ENCODE results near the gene CUX1.

Gene CUX1

DNA sequence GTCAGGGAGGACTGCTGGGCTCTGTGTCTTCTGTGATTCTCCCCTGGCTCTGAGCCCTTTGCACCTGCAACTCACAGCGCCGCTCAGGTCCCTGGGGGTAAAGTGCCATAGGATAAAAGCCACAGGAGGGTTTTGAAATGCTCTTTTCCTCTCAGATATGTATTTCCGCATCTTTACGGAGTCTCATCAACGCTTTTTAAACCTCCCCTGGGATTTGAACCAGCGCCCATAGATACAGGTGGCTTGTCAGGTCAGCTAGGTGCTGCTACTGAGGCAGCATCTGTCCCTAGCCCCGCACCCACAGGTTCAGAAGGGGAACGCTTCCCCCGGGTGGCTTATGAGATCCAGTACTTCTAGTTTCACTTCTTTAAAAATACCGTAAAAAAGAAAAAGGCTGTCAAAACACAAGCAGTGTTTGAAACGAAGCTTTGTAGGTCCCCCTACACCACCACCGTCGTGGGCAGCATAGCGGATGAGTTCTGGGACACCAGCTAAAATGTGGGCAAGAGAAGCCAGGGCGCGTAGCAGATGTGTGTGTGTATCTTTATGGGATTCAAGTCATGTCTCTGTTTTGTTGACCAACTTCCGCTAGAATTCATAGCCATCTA lies 173.5 kb downstream of the CUX1 start:
- DNase-seq (ENCODE audit: low read depth in 1 of 2, low spot score in 1 of 2), result no peak
- no peak for TF ChIP-seq JUND (IDR thresholded peaks at IDR 0.05; ENCODE audit: low read depth)
- in situ Hi-C loops (cut with HindIII; ENCODE audit: low pct_unique_long_range_greater_than_20kb, low sequenced_read_pairs), result no loop called here

DNA sequence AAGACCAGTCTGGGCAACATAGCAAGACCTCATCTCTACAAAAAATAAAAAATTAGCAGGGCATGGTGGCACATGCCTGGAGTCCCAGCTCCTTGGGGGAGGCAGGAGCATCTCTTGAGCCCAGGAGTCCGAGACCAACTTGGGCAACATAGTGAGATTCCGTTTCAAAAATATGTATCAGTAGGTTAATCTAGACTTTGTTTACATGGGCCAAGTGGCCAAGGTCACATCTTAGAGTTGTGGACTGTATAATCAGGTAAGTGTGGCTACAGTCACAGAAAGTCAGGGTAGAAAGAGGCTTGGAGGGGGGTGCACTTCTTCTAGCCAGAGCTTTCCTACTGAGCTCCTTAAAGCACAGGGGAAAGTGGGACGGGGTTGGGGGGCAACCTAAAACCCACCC lies 174.4 kb downstream of the CUX1 start:
- DNase-seq (ENCODE audit: low read depth in 1 of 2, low spot score in 1 of 2), result no peak
- in situ Hi-C loops (cut with HindIII; ENCODE audit: low pct_unique_long_range_greater_than_20kb, low sequenced_read_pairs), result no loop called here
- no peak for TF ChIP-seq JUND (IDR thresholded peaks at IDR 0.05; ENCODE audit: low read depth)

DNA sequence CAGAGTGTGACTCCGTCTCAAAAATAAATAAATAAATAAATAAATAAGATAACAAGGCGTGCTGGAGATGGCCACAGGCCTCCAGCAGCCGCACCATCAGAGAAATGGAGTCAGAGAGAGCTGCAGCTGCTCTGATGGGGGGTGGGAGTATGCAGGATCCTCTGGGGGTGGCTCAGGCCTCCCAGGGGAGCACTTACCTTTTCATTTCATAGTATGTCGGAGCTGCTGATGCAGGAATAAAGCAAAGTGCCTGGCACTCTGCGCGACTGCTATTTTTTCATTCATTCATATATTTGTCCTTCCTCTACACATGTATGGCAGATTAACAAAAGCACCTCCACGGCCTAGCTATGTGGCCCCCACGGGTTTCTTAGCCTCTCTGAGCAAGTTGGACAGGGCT lies 175.9 kb downstream of the CUX1 start:
- no peak for TF ChIP-seq JUND (IDR thresholded peaks at IDR 0.05; ENCODE audit: low read depth)
- no peak for DNase-seq (ENCODE audit: low read depth in 1 of 2, low spot score in 1 of 2)
- in situ Hi-C loops (cut with HindIII; ENCODE audit: low pct_unique_long_range_greater_than_20kb, low sequenced_read_pairs), result no loop called here

DNA sequence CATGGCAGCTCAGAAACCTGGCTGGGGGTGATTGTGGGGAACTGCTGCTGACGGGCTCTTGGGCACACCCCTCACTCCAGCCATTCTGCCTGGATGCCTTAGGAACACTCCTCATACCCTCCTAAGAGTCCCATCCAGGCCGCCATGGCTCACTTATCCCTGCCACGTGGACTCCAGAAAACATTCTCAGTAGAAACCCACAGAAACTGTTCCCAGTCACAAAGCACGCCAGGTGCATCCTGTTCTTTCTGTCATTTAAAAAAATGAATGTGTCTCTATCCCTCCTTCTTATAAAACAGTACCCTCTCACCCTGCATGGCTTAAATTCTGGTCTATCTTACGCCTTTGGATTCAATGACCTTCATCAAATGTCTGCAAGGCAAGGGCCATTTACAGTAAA lies 177.7 kb downstream of the CUX1 start:
- DNase-seq (ENCODE audit: low read depth in 1 of 2, low spot score in 1 of 2), result no peak
- TF ChIP-seq JUND (IDR thresholded peaks at IDR 0.05; ENCODE audit: low read depth), result no peak
- in situ Hi-C loops (cut with HindIII; ENCODE audit: low pct_unique_long_range_greater_than_20kb, low sequenced_read_pairs), result no loop called here

DNA sequence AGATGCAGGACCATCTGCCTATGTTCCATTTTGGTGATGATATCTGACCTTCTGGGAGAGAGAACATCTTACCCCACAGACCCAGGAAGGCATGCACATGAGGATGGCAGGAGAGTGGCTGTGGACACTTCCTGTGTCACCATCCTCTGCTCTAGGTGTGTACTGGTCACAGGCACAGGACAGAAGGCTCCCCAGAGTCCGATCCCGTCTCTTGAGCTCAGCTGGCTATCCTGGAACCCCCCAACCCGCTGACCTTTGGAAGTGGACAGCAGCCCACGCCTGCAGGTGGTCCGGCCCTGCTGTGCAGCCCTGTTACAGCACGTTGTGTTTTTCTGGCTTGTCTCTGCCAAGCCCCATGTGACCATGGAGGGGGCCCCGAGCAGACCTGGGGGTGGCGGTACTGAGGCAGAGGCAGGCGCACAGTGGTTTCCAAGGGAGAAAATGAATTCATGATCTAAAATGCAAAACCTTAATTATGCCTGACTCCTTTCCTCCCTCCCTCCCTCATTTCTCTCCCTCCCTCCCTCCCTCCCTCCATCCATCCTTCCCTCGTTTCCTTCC lies 178.8 kb downstream of the CUX1 start:
- no peak for TF ChIP-seq JUND (IDR thresholded peaks at IDR 0.05; ENCODE audit: low read depth)
- DNase-seq (ENCODE audit: low read depth in 1 of 2, low spot score in 1 of 2), result no peak
- in situ Hi-C loops (cut with HindIII; ENCODE audit: low pct_unique_long_range_greater_than_20kb, low sequenced_read_pairs), result no loop called here

DNA sequence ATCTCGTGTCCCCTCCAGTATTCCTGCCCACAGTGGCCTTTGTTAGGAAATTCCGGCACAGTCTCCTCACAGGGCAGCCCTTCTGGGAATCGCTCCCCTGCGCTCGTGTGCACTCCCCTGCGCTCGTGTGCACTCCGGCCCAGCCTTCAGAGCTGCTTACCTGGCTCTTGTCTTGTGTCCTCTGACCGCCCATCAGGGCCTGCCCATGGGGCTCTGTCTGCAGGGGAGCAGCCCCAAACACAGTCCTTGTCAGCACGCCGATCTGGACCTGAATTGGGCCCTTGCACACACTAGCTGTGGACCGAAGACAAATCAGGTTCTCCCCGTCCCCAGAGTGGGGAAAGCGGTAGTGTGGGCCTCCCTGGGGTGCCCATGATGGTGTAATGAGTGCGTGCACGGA lies 179.4 kb downstream of the CUX1 start:
- in situ Hi-C loops (cut with HindIII; ENCODE audit: low pct_unique_long_range_greater_than_20kb, low sequenced_read_pairs), result no loop called here

DNA sequence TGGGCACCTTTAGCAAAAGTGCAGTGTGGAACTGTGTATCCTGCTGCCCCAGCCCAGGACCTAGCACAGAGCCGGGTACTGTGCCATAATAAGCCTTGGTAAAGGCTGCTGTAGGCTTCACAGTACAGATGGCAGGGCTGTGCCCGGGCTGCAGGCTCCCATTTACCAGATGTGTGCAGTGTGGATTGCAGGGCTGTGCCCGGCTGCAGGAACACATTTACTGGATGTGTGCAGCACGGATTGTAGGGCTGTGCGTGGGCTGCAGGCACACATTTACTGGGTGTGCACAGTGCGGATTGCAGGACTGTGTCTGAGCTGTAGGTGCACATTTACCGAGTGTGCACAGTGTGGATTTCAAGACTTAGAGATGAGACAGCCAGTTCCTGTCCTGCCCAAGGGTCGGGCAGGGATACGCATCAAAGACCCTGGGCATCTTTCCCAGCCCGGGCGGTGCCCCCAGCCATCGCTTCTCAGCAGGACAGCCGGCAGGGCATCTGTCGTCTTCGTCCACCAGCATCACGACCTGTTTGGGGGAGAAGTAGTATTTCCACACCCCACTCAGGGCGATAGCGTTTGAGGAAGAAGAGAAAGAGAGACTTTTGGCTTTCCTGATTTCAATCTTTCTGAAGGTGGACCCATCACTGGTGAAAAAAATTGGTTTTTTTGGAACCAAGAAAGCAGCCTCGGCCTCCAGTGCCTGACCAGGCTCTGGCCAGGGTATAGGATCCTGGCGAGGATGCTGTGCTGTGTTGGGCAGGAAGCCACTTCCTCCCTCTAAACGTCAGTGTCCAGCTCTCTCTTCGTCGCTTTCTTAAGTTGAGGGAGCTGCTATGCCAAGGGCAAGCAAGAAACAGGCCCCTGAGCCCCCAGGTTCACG lies 180.8 kb downstream of the CUX1 start:
- TF ChIP-seq JUND (IDR thresholded peaks at IDR 0.05; ENCODE audit: low read depth), result no peak
- DNase-seq (ENCODE audit: low read depth in 1 of 2, low spot score in 1 of 2), result no peak
- in situ Hi-C loops (cut with HindIII; ENCODE audit: low pct_unique_long_range_greater_than_20kb, low sequenced_read_pairs), result no loop called here

More for the DNA sequence above, 179.4 kb downstream of the CUX1 start:
- DNase-seq (ENCODE audit: low read depth in 1 of 2, low spot score in 1 of 2), result no peak
- TF ChIP-seq JUND (IDR thresholded peaks at IDR 0.05; ENCODE audit: low read depth), result no peak

DNA sequence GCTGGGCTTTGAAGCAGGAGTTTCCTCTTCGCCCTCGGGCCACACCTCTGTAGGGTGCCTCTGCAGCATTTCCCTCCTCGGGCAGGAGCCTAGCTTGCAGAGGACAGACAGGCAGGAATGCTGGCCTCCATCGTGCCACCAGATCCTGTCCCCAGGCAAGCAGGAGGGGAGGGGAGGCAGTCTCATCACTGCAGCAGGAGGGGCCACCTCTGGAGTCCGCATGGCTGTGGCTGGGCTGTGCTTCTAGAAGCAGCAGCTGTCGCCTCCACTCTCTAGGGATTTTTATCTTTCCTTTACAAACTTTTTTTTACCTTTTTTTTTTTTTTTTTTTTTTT lies 181.4 kb downstream of the CUX1 start:
- in situ Hi-C loops (cut with HindIII; ENCODE audit: low pct_unique_long_range_greater_than_20kb, low sequenced_read_pairs), result no loop called here
- no peak for DNase-seq (ENCODE audit: low read depth in 1 of 2, low spot score in 1 of 2)
- no peak for TF ChIP-seq JUND (IDR thresholded peaks at IDR 0.05; ENCODE audit: low read depth)

DNA sequence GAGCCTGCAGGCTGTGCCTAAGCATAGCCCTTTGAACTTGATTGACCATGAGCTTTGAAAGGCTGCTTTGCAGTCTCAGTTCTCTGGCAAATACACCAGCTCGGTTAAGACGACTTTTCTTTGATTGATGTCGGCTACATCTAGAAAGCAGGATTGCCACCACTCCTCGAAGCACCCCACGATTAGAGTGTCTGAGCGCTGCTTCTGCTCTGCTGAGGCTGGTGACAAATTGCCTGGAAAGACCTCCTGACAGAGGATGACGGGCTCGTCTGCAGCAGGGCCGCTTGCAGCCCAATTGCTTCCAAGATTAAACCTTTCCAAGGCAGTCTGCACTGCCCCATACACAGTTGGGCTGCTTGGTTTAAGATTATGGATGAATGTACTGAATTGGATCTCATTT lies 182.0 kb downstream of the CUX1 start:
- no peak for DNase-seq (ENCODE audit: low read depth in 1 of 2, low spot score in 1 of 2)
- in situ Hi-C loops (cut with HindIII; ENCODE audit: low pct_unique_long_range_greater_than_20kb, low sequenced_read_pairs), result no loop called here
- no peak for TF ChIP-seq JUND (IDR thresholded peaks at IDR 0.05; ENCODE audit: low read depth)

DNA sequence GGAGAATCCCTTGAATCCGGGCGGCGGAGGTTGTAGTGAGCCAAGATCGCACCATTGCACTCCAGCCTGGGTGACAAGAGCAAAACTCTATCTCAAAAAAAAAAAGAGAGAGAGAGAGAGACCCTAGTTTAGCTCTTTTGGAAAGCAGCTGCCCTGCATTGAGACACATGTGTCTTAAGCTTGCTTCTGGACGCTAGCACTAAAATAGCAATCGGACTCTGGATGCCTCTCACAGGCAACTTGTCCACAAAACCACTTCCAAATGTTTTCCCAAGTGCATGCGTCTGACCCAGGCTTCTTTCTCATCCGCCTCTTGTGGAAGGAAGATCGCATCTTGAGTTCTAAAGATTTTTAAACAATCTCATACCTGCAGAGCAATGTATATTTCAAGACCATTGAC lies 182.7 kb downstream of the CUX1 start:
- no peak for DNase-seq (ENCODE audit: low read depth in 1 of 2, low spot score in 1 of 2)
- TF ChIP-seq JUND (IDR thresholded peaks at IDR 0.05; ENCODE audit: low read depth), result no peak
- in situ Hi-C loops (cut with HindIII; ENCODE audit: low pct_unique_long_range_greater_than_20kb, low sequenced_read_pairs), result no loop called here

DNA sequence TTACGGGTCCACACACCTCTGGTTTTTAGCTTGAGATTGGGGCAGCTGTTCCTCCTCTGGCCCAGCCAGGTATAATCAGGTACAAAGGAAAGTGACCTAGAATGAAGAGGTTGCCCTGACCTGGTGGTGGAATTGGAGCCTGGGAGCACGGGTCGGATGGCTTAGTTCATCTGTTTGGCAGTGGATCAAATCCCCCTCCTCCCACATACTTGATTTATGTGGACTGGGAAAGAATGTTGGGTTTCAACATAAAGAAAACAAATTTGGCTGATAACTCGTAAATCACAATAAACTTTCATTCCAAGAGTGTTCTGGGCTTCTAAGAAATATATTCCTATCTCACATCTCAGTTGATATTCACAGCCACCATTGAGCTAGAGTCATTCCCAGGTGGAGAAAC lies 186.8 kb downstream of the CUX1 start:
- in situ Hi-C loops (cut with HindIII; ENCODE audit: low pct_unique_long_range_greater_than_20kb, low sequenced_read_pairs), result no loop called here
- TF ChIP-seq JUND (IDR thresholded peaks at IDR 0.05; ENCODE audit: low read depth), result no peak
- peak in 1 of 2 experiments; percentile 12 for DNase-seq (ENCODE audit: low read depth in 1 of 2, low spot score in 1 of 2)

DNA sequence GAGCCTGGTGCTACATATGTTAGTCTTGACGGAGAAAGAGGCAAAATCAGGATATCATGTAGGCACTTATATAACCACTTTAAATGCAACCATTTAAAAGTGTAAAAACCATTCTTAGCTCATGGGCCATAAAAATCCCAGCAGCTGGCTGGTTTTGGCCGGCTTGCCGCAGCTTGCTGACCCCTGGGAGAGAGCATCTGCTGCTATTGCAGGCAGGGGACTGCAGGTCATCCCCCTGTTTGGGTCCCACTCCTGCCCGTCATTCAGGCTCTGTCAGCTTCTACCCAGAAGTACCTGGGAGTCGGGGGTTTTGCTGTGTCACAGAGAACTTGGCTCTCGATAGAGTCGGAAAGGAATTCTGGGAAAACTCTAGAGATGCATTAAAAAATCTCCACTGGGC lies 187.4 kb downstream of the CUX1 start:
- no peak for DNase-seq (ENCODE audit: low read depth in 1 of 2, low spot score in 1 of 2)
- in situ Hi-C loops (cut with HindIII; ENCODE audit: low pct_unique_long_range_greater_than_20kb, low sequenced_read_pairs), result no loop called here
- TF ChIP-seq JUND (IDR thresholded peaks at IDR 0.05; ENCODE audit: low read depth), result no peak

DNA sequence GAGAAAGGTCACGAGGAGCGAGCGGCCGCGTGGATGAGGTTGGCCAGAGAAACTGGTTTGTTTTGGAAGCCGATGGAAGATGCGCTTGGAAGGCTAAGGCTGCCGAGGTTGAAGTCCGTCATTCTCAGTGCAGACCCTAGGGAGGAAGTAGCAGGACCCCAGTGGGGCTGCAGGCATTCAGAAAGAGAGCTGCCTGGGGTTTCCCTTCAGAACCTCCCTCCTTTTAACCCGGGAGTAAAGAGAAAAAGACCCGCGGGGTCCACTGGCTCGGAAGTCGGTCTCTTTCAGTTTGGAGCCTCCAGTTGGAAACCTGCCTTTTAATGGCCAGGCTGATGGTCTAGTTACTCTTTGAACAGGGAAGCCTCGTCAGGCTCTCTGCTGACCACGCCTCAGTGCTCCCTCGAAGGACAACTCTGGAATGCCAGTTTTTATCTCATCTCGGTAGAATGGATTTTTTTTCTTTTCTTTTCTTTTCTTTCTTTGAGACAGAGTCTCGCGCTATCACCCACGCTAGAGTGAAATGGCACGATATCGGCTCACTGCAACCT lies 188.6 kb downstream of the CUX1 start:
- in situ Hi-C loops (cut with HindIII; ENCODE audit: low pct_unique_long_range_greater_than_20kb, low sequenced_read_pairs), result no loop called here
- no peak for TF ChIP-seq JUND (IDR thresholded peaks at IDR 0.05; ENCODE audit: low read depth)
- DNase-seq (ENCODE audit: low read depth in 1 of 2, low spot score in 1 of 2), result no peak
